Measurements from ENCODE around the gene ARHGAP28.

The ARHGAP28 gene

DNA sequence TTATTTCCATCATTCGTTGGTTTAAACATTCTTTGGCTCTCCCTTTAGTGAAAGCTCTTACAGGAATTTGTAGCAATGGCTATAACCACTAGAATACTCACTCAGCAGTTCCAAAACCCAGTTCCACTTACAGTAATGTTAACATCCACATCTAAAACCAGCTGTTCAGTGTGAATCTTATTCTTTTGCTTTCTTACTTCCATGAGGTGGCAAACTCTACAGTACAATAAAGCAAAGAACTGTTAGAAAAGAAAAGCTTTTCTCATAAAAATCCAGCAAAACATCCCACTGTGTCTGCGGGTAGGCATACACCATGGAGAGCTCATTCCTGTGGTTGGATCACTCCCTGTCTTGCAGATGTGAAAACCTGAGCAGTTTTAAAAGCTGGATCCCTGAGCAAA is 147.1 kb downstream of the ARHGAP28 start:
- TF ChIP-seq, protein P1, sequence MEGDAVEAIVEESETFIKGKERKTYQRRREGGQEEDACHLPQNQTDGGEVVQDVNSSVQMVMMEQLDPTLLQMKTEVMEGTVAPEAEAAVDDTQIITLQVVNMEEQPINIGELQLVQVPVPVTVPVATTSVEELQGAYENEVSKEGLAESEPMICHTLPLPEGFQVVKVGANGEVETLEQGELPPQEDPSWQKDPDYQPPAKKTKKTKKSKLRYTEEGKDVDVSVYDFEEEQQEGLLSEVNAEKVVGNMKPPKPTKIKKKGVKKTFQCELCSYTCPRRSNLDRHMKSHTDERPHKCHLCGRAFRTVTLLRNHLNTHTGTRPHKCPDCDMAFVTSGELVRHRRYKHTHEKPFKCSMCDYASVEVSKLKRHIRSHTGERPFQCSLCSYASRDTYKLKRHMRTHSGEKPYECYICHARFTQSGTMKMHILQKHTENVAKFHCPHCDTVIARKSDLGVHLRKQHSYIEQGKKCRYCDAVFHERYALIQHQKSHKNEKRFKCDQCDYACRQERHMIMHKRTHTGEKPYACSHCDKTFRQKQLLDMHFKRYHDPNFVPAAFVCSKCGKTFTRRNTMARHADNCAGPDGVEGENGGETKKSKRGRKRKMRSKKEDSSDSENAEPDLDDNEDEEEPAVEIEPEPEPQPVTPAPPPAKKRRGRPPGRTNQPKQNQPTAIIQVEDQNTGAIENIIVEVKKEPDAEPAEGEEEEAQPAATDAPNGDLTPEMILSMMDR (IDR thresholded peaks at IDR 0.05; ENCODE audit: insufficient read depth, low read depth, low read length, missing control alignments): no peak
- no peak for DNase-seq (ENCODE audit: low read depth)
- no peak overlapping the region for H3K4me3 ChIP-seq (ENCODE audit: low read depth, low read length)

DNA sequence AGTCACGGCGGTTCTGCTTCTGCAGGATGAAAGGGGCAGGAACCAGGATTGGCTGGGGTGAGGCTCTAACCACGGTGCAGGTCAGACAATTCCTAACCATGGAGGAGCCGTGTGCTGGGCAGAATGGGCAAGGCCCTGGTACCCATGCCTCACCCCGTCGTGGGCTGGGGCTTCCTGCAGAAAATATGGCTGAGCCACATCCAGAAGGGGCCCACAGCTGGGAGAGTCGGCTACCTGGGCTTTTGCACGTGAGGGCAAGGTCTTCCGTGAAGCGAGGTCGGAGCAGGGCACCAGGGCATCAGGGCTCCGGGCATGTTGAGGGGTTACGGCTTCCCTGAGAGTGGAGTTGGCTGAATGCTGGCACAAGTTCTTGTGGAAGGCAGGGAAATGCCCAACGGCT is 147.8 kb downstream of the ARHGAP28 start:
- TF ChIP-seq, protein P1 (IDR thresholded peaks at IDR 0.05; ENCODE audit: insufficient read depth, low read depth, low read length, missing control alignments): no peak
- DNase-seq (ENCODE audit: low read depth): no peak
- no peak overlapping the region for H3K4me3 ChIP-seq (ENCODE audit: low read depth, low read length)

DNA sequence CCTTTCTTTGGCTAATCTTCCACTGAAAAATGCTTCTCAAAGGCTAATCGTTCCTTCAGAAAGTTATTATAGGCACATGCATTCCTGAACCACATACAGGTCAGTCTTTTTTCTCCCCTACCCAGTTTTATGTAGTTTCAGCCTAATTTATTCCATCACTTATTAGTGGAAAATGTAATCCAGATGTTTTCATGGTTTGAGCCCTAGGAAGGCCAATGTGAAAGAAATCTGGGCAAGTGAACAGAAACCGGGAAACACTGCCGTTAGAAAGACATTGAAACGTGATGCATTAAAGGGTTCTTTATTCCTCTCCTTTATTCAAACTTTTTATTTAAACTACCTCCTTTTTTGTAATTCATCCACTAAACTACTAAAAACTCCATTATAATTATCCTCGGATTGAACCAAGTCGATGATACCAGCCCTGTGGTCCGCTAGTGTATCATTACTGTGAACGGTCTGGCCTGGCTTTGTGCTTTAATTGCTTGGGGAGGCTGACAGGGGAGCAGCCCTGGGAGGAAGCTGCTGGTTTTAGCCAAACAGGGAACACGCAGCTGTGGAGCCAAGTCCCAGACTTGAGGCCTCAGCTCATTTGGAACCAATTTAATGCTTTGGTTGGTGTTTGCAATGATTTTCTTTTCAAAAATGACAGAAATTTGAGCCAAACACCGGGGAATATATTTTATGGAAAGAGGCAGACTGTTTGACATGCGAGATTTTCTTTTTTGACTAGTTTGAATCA is 149.2 kb downstream of the ARHGAP28 start:
- TF ChIP-seq, protein P1 (IDR thresholded peaks at IDR 0.05; ENCODE audit: insufficient read depth, low read depth, low read length, missing control alignments): no peak
- no peak for DNase-seq (ENCODE audit: low read depth)
- no peak overlapping the region for H3K4me3 ChIP-seq (ENCODE audit: low read depth, low read length)

DNA sequence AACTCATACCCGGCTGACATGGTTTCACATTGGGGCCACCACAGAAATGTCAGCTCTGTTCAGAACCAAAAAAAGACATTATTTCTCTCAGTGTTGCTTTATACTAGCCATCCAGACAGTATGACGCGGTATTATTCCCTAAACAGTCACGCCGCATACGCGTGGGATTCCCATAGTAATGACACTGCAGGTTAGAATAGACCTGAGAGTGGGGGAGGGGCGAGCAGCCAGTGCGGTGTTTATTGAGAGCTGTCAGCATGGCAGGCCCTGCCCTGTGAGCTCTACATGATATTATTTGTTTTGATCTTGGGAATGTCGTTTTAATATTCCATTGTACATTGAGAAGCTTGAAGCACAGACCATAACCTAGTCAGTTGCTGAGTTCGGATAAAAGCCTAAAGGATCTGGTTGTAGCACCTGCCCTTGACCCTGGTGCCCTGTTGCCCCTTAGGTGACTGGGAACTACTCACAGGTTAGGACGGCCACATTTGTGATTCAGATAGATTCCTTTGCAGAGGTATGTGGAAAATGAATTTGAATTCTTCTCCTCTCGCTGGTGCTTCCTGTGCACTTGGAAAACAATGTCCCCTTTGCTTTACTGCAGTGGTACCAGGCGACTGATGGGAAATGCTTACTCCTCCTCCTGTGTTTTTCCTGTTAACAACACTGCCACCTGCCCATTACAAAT is 150.1 kb downstream of the ARHGAP28 start:
- DNase-seq (ENCODE audit: low read depth): no peak
- no peak overlapping the region for H3K4me3 ChIP-seq (ENCODE audit: low read depth, low read length)
- TF ChIP-seq, protein P1 (IDR thresholded peaks at IDR 0.05; ENCODE audit: insufficient read depth, low read depth, low read length, missing control alignments): no peak

DNA sequence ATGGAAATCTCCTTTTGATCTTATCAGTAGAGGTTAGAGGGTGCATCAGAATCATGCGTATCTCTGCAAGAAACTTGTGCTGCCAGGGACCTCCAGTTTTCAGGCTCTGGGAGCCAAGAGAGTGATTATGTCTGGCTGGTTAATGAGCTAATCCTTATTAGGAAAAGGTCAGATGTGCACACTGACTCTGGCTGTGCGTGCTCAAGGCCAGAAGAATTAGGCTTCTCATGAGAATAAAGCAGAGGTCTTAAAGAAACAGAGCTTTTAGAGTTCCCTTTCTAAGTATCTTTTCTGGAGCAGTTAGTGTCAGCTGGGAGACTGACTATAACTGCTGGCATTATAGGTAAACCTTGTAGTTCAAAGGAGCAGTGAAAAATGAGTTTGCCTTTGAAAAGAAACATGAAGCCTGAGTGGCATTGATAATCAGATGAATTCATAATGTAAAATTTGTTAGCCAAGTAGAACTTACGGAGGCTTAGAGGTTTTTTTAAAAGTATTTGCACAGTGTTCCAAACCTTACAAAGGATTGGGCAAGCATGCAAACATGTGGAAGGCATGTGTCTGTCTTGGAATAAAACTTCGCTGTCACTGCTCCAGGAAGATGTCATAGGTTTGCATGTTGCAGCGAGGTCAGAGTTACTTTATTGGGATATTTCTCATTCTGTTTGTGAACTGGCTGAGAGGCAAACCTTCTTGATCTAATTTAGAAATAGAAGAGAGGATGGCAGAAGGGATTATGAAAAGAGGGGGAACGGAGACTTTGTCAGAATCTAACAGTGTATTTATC is 151.7 kb downstream of the ARHGAP28 start:
- TF ChIP-seq, protein P1 (IDR thresholded peaks at IDR 0.05; ENCODE audit: insufficient read depth, low read depth, low read length, missing control alignments): no peak
- DNase-seq (ENCODE audit: low read depth): no peak
- no peak overlapping the region for H3K4me3 ChIP-seq (ENCODE audit: low read depth, low read length)

DNA sequence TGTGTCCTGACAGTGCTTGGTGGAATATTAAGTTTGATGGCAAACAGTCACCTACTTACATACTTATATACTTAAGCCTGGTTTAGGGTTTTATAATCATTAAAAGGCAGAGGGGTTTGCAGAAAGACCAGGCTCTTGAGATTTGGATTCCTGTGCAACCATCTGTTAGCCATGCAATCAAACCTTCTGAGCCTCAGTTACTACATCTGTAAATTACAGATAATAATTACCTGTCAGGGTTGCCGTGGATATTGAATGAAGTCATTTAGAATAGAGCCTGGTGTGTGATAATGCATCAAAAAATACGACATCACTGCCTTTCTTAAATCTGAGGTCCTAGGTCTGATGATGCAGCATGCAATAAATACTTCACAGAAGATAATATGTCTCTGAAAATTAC is 152.9 kb downstream of the ARHGAP28 start:
- no peak for DNase-seq (ENCODE audit: low read depth)
- TF ChIP-seq, protein P1 (IDR thresholded peaks at IDR 0.05; ENCODE audit: insufficient read depth, low read depth, low read length, missing control alignments): no peak
- H3K4me3 ChIP-seq (ENCODE audit: low read depth, low read length): no peak overlapping the region
